Omental fat pad (tissue), 4 donors: ENCODE results near the gene CRIP1. TPM values are rescaled to one million over a fixed set of nuclear protein-coding genes. Genes with fewer than 3 reads are reported as not detected.

ENCODE experiments used
- ATAC-seq: fragments of 150-250 bp; one replicate; pipeline ENCODE4 v1.9.1; 2016; ENCODE audit warnings: mild to moderate bottlenecking, moderate library complexity; ENCODE audit not compliant: low FRiP score
- DNase-seq: peaks from one replicate; pipeline ENCODE4 v3.0.0-alpha.2; 2019; ENCODE audit warnings: low spot score
- CTCF ChIP-seq, 3 donors: fragments of 450-650 bp; IDR thresholded peaks; one replicate each; pipeline ENCODE4 v1.5.1; 2016 to 2017; ENCODE audit warnings: antibody characterized with exemption in 3 of 3, mild to moderate bottlenecking in 3 of 3, moderate library complexity in 2 of 3
- total RNA-seq, 4 donors: library from RNA; depleted of rRNA; stranded (reverse); fragments of >200 nt; gene quantifications; one replicate each; pipeline ENCODE4 v1.1.0, GENCODE V29; 2016

The CRIP1 gene
- total RNA-seq, 4 donors from 2014 or later: 18.5 to 88.6 (median 43.9) TPM

- TF ChIP-seq CTCF (IDR thresholded peaks at IDR 0.05): no peak
- DNase-seq (no peak), ATAC-seq (no peak)
These were observed 10.3 kb downstream of the CRIP1 start for GRCh38 chr14:105496831-105497591.

- ATAC-seq (no peak), DNase-seq (no peak)
- no peak for TF ChIP-seq CTCF (IDR thresholded peaks at IDR 0.05)
These were observed 11.2 kb downstream of the CRIP1 start for GRCh38 chr14:105497671-105498429.

- no peak for TF ChIP-seq CTCF (IDR thresholded peaks at IDR 0.05)
- no peak for ATAC-seq
- peak; percentile 6 for DNase-seq
These were observed 12.0 kb downstream of the CRIP1 start for GRCh38 chr14:105498430-105499255.

GRCh38 chr14:105499256-105500035 lies 12.8 kb downstream of the CRIP1 start:
- DNase-seq: peak; percentile 11
- ATAC-seq: no peak
- no peak for TF ChIP-seq CTCF (IDR thresholded peaks at IDR 0.05)

- no peak for ATAC-seq
- TF ChIP-seq CTCF (IDR thresholded peaks at IDR 0.05): no peak
- no peak for DNase-seq
These were observed 13.5 kb downstream of the CRIP1 start for GRCh38 chr14:105500036-105500725.

GRCh38 chr14:105500726-105501101 lies 14.0 kb downstream of the CRIP1 start:
- ATAC-seq (no peak), DNase-seq (no peak)
- TF ChIP-seq CTCF (IDR thresholded peaks at IDR 0.05): no peak
